GM18502 (cell line): Measurements from ENCODE around the gene ECE1.
"Not testable (repeated sequence)": the region's sequence is repeated elsewhere in the genome, so short reads cannot be mapped to it uniquely, and the experiment has no call there.

Experiments
- ATAC-seq: cut with Tn5 transposase; IDR thresholded peaks from one replicate; pipeline ENCODE4 v1.9.1; 2021; ENCODE audit warnings: mild to moderate bottlenecking; ENCODE audit not compliant: unreplicated experiment, poor library complexity

The ECE1 gene

GRCh38 chr1:21237446-21238088 is 52.7 kb downstream of the ECE1 start:
- no peak for ATAC-seq

- no peak for ATAC-seq
Observed at GRCh38 chr1:21236178-21236577, 54.1 kb downstream of the ECE1 start.

- ATAC-seq: no peak
Observed at GRCh38 chr1:21234779-21235178, 55.5 kb downstream of the ECE1 start.

GRCh38 chr1:21233490-21233889 is 56.8 kb downstream of the ECE1 start:
- ATAC-seq: no peak

GRCh38 chr1:21232044-21232443 is 58.2 kb downstream of the ECE1 start:
- no peak for ATAC-seq

GRCh38 chr1:21229246-21230000 is 60.8 kb downstream of the ECE1 start:
- no peak for ATAC-seq

- ATAC-seq: not testable (repeated sequence)
Observed at GRCh38 chr1:21228224-21228623, 62.0 kb downstream of the ECE1 start.

- no peak for ATAC-seq
Observed at GRCh38 chr1:21225065-21225464, 65.2 kb downstream of the ECE1 start.

- no peak for ATAC-seq
Observed at GRCh38 chr1:21220815-21221214, 69.4 kb downstream of the ECE1 start.

- ATAC-seq: no peak
Observed at GRCh38 chr1:21219674-21220073, 70.6 kb downstream of the ECE1 start.

GRCh38 chr1:21217812-21218596 is 72.3 kb downstream of the ECE1 start:
- no peak for ATAC-seq

- ATAC-seq: no peak
Observed at GRCh38 chr1:21216835-21217811, 73.1 kb downstream of the ECE1 start.

GRCh38 chr1:21212126-21212525 is 78.1 kb downstream of the ECE1 start:
- ATAC-seq: no peak

GRCh38 chr1:21208137-21208700 is 82.0 kb downstream of the ECE1 start:
- ATAC-seq: not testable (repeated sequence)

- no peak for ATAC-seq
Observed at GRCh38 chr1:21206117-21206516, 84.1 kb downstream of the ECE1 start.

- no peak for ATAC-seq
Observed at GRCh38 chr1:21205416-21205815, 84.8 kb downstream of the ECE1 start.

- ATAC-seq: no peak
Observed at GRCh38 chr1:21201650-21202049, 88.6 kb downstream of the ECE1 start.

- ATAC-seq: not testable (repeated sequence)
Observed at GRCh38 chr1:21201238-21201637, 89.0 kb downstream of the ECE1 start.

- ATAC-seq: no peak
Observed at GRCh38 chr1:21200767-21201166, 89.5 kb downstream of the ECE1 start.

GRCh38 chr1:21198929-21199328 is 91.3 kb downstream of the ECE1 start:
- ATAC-seq: no peak
